HG03066 (cell line): Measurements from ENCODE around the gene RESP18.

Experiments used
- ATAC-seq: cut with Tn5 transposase; IDR thresholded peaks from one replicate; pipeline ENCODE4 v1.9.1; 2021; ENCODE audit warnings: low read depth; ENCODE audit not compliant: unreplicated experiment

The RESP18 gene

DNA sequence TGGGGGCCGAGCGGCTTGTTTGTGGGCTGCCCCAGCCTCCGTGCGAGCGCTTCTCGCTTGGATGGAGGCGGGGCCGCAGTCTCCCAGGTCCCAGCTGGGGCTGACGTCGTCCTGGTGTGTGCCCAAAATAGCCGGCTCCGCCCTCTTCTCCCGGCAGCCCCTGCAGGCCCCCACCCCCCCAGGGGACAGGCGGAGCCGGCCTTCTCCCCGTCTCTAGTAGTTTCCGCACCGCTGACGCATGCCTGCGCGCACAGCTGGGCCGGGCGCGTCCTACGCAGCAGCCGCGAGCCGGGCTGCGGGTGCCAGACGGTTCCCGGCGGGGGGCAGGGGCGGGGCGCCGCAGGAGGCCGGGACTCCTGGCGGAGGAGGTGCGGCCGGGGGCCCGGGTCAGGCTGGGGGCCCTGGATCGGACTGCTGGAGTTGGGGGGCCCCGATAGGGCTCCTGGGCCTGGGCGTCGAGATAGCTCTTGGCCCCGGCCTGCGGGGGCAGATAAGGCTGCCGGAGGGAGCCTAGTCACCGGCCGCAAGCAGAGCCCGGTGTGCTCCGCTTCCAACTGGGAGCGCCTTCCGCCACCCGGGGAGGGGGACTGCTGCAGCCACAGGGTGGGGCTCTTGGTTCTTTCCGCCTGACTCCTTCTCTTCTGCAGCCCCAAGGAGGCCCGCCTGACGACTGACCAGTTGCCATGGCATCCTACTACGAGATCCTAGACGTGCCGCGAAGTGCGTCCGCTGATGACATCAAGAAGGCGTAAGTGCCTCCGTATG, 53.2 kb downstream of the RESP18 start, which contains the start of gene DNAJB2:
Gene DNAJB2 (plus strand): TSS at position 216 of the 765 bp plus-strand sequence. CDS start 468 bp downstream, at position 684.
- peak; percentile 82 for ATAC-seq

DNA sequence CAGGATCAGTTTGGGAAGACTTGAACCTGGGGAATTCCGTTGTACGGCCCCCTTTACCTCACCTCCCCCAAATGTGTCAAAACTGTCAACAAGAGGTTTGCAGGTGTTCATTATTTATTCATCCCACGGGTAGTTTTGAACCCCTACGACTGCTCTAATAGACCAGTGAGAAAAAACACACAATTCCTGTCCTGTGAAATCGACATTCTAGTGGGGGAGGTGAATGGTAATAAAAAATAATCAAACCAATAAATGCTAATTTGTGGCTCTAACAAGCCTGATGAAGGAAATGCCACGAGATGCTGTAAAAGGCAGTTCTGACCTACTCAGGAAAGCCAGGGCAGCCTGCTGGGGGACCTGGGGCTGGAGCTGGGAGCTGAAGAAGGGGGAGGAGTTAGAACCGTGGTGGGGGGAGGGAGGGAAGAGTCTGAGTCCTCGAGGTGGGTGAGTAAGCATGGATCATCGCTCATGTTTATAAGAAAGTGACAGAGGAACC, 53.8 kb downstream of the RESP18 start:
- no peak for ATAC-seq

DNA sequence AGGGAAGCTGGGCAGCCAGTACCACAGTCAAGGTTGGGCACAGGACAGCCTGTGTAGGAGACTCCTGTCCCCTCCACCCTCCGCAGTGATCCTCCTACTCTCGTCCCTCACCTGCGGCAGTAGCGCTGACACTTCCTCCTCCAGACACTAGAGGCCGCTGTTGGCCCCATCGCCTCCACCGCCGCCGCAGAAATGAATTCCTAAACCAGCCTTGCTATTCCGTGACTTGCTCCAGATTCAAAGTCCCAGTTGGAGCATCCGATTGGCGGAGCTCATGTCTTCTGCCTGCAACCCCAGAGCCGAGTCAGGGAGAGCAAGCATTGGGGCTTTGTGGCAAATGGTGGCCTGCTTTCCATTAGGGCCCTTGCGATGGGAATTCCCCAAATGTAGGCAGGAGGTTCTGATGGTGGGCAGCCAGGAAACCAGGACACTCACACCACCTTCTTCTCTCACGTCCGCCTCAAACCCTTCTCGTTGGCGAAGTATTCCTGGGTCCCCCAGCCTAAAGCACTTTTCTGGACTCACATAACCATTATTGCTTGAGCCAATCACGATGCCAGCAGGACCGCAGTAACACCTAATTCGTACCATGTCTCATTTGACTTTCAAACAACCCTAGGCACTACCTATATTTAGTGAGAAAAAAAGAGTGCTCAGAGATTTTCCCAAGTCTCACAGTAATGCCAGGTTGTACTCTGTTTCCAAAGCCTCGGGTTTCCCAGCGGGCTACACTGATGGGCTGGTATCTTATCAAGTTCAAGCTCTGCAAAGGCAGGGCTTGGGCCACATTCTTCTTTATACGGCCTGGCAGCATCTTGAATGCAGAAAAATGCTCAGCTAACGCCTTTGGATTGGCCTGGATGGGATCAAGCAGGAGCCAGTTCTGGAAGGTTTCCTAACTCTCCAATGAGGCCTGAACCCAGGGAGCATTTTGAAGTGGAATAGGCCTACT, 54.6 kb downstream of the RESP18 start:
- ATAC-seq = peak; percentile 26
